K562 (cell line): ENCODE results near the gene TGFB2. TPM values are rescaled to one million over a fixed set of nuclear protein-coding genes. Genes with fewer than 3 reads are reported as not detected.

ENCODE experiments used
- DDX20 ChIP-seq: fragments of 450-650 bp; IDR thresholded peaks from 2 replicates; pipeline ENCODE4 v1.6.1; 2016; ENCODE audit warnings: missing genetic modification characterization, low read depth, mild to moderate bottlenecking, missing compliant biosample characterization, moderate library complexity
- GATA2 ChIP-seq: sonication (generic); formaldehyde crosslinking; IDR thresholded peaks from 2 replicates; pipeline ENCODE4 v1.4.0; 2020; ENCODE audit warnings: mild to moderate bottlenecking, missing genetic modification reagents
- KLF13 ChIP-seq: fragments of 450-650 bp; IDR thresholded peaks from 2 replicates; pipeline ENCODE4 v1.6.1; 2016; ENCODE audit warnings: missing genetic modification characterization, low read depth, mild to moderate bottlenecking, missing compliant biosample characterization, moderate library complexity, borderline replicate concordance
- RAD21 ChIP-seq, 2 experiments: fragments of 250-450 bp in 1 of 2; fragments of 450-650 bp in 1 of 2; sonication (Bioruptor Pico) in 1 of 2; formaldehyde crosslinking in 1 of 2; IDR thresholded peaks in 1 of 2; conservative IDR thresholded peaks in 1 of 2; 2 replicates each; pipeline versions ENCODE4 v1.4.0 to v1.8.0; 2020 to 2022; ENCODE audit warnings: mild to moderate bottlenecking in 2 of 2, moderate library complexity in 1 of 2
- SLC30A9 ChIP-seq: fragments of 250-450 bp; sonication (Bioruptor Pico); IDR thresholded peaks from 2 replicates; pipeline ENCODE4 v1.8.0; 2022; ENCODE audit warnings: mild to moderate bottlenecking, moderate library complexity
- ZBTB17 ChIP-seq: fragments of 450-650 bp; formaldehyde crosslinking; IDR thresholded peaks from 2 replicates; pipeline ENCODE4 v1.4.0; 2020; ENCODE audit warnings: mild to moderate bottlenecking
- ZNF384 ChIP-seq: IDR thresholded peaks from 2 replicates; pipeline ENCODE4 v1.6.1; 2012; ENCODE audit warnings: low read depth, low read length, improper control_type of control experiment
- polyA plus RNA-seq, 8 experiments: library from polyadenylated mRNA; depleted of rRNA in 4 of 8; stranded (reverse) in 5 of 8; unstranded in 3 of 8; fragments of >200 nt; fragmentation: Nextera tagmentation in 2 of 8; fragmentation: Illumina TruSeq in 1 of 8; extraction: Ambion mirVana in 2 of 8; extraction: Trizol in 1 of 8; gene quantifications; 2 replicates each; pipeline versions ENCODE4 v1.2.1 to v1.2.3, GENCODE V29; 2011 to 2014; ENCODE audit warnings: inconsistent platforms in 1 of 8, missing spikeins in 1 of 8
- total RNA-seq, 7 experiments: library from RNA; depleted of rRNA in 6 of 7; stranded (reverse); fragments of >200 nt in 6 of 7; fragmentation: Illumina TruSeq in 2 of 7; extraction: Trizol in 2 of 7; gene quantifications; 2 replicates each; pipeline versions ENCODE4 v1.2.1 to v1.2.3, GENCODE V29; 2011 to 2021; ENCODE audit warnings: low replicate concordance in 1 of 7
- TF ChIP-seq, protein P1 (sequence below): IDR thresholded peaks from 3 replicates; pipeline ENCODE4 v1.6.1; 2011; ENCODE audit warnings: borderline replicate concordance, mild to moderate bottlenecking; ENCODE audit not compliant: insufficient read length, insufficient read depth
- TF ChIP-seq, protein P2 (sequence below): fragments of 250-450 bp; sonication (Bioruptor Pico); IDR thresholded peaks from 2 replicates; pipeline ENCODE4 v1.8.0; 2021; ENCODE audit warnings: moderate library complexity, mild to moderate bottlenecking, inconsistent platforms
- TF ChIP-seq, protein P3 (sequence below), 2 experiments: fragments of 450-650 bp; formaldehyde crosslinking in 1 of 2; IDR thresholded peaks; 2 replicates each; pipeline versions ENCODE4 v1.4.0 to v1.6.1; 2014 to 2020; ENCODE audit warnings: mild to moderate bottlenecking in 2 of 2, borderline replicate concordance in 1 of 2, low read depth in 1 of 2
- TF ChIP-seq, protein P4 (sequence below): fragments of 250-450 bp; sonication (Bioruptor Pico); IDR thresholded peaks from 2 replicates; pipeline ENCODE4 v1.8.0; 2022; ENCODE audit warnings: inconsistent platforms
- TF ChIP-seq, protein P5 (sequence below), 2 experiments: IDR thresholded peaks in 1 of 2; conservative IDR thresholded peaks in 1 of 2; 2 replicates each; pipeline ENCODE4 v1.6.1; 2016; ENCODE audit warnings: low read depth in 2 of 2, mild to moderate bottlenecking in 1 of 2, missing compliant biosample characterization in 1 of 2, missing genetic modification characterization in 1 of 2, moderate library complexity in 1 of 2

The TGFB2 gene
- total and polyA plus RNA-seq, 9 of the 15 experiments (the other 6 are each of a cell fraction or from before 2014, with no cell fraction given): 0.03 to 0.41 (median 0.11) TPM; not detected in 3

DNA sequence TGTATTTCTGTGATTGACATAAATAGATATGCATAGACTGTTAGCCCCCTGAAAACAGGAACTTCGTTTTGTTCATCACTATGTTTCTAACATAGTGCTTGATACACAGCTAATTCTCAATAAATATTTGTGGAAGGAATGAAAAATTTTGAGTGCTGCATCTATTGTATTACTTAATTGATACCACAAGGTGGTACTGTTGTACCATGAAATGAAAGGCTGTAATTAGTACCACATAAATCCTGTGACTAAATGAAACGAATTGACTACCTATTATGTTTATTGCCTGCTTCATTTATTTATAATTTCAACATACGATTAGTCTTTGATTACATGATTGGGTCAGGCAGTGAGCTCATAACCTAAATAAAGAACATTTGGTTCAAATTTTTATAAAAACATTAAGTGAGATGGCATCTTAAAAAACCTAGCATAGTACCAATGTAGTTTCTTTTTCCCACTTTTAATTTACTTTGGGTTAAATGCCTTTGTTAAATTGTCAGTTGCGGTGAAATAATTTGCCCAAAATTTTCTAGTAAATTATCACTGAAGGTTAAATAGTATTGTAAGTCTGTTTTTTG is 15.0 kb upstream of the TGFB2 start (continued):
- TF ChIP-seq, protein P1, sequence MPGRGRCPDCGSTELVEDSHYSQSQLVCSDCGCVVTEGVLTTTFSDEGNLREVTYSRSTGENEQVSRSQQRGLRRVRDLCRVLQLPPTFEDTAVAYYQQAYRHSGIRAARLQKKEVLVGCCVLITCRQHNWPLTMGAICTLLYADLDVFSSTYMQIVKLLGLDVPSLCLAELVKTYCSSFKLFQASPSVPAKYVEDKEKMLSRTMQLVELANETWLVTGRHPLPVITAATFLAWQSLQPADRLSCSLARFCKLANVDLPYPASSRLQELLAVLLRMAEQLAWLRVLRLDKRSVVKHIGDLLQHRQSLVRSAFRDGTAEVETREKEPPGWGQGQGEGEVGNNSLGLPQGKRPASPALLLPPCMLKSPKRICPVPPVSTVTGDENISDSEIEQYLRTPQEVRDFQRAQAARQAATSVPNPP: no peak
- no peak for TF ChIP-seq KLF13 (tag)
- TF ChIP-seq, protein P2, sequence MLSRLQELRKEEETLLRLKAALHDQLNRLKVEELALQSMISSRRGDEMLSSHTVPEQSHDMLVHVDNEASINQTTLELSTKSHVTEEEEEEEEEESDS (CRISPR knock-in tag): no peak
- TF ChIP-seq, protein P3, sequence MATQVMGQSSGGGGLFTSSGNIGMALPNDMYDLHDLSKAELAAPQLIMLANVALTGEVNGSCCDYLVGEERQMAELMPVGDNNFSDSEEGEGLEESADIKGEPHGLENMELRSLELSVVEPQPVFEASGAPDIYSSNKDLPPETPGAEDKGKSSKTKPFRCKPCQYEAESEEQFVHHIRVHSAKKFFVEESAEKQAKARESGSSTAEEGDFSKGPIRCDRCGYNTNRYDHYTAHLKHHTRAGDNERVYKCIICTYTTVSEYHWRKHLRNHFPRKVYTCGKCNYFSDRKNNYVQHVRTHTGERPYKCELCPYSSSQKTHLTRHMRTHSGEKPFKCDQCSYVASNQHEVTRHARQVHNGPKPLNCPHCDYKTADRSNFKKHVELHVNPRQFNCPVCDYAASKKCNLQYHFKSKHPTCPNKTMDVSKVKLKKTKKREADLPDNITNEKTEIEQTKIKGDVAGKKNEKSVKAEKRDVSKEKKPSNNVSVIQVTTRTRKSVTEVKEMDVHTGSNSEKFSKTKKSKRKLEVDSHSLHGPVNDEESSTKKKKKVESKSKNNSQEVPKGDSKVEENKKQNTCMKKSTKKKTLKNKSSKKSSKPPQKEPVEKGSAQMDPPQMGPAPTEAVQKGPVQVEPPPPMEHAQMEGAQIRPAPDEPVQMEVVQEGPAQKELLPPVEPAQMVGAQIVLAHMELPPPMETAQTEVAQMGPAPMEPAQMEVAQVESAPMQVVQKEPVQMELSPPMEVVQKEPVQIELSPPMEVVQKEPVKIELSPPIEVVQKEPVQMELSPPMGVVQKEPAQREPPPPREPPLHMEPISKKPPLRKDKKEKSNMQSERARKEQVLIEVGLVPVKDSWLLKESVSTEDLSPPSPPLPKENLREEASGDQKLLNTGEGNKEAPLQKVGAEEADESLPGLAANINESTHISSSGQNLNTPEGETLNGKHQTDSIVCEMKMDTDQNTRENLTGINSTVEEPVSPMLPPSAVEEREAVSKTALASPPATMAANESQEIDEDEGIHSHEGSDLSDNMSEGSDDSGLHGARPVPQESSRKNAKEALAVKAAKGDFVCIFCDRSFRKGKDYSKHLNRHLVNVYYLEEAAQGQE (IDR thresholded peaks at IDR 0.05; ENCODE audit: borderline replicate concordance): peak; percentile 76
- TF ChIP-seq, protein P3 (CRISPR knock-in tag; IDR thresholded peaks at IDR 0.05; ENCODE audit: low read depth): no peak
- TF ChIP-seq ZNF384: no peak
- no peak for TF ChIP-seq DDX20
- TF ChIP-seq ZBTB17 (CRISPR knock-in tag): no peak
- TF ChIP-seq, protein P4, sequence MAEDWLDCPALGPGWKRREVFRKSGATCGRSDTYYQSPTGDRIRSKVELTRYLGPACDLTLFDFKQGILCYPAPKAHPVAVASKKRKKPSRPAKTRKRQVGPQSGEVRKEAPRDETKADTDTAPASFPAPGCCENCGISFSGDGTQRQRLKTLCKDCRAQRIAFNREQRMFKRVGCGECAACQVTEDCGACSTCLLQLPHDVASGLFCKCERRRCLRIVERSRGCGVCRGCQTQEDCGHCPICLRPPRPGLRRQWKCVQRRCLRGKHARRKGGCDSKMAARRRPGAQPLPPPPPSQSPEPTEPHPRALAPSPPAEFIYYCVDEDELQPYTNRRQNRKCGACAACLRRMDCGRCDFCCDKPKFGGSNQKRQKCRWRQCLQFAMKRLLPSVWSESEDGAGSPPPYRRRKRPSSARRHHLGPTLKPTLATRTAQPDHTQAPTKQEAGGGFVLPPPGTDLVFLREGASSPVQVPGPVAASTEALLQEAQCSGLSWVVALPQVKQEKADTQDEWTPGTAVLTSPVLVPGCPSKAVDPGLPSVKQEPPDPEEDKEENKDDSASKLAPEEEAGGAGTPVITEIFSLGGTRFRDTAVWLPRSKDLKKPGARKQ (CRISPR knock-in tag): no peak
- no peak for TF ChIP-seq GATA2 (CRISPR knock-in tag)
- TF ChIP-seq SLC30A9 (CRISPR knock-in tag): no peak
- TF ChIP-seq RAD21 (CRISPR knock-in tag; conservative IDR thresholded peaks at IDR 0.05 in 1 of 2, IDR thresholded peaks at IDR 0.05 in 1 of 2): peak; percentile 90 to 93
- TF ChIP-seq, protein P5, sequence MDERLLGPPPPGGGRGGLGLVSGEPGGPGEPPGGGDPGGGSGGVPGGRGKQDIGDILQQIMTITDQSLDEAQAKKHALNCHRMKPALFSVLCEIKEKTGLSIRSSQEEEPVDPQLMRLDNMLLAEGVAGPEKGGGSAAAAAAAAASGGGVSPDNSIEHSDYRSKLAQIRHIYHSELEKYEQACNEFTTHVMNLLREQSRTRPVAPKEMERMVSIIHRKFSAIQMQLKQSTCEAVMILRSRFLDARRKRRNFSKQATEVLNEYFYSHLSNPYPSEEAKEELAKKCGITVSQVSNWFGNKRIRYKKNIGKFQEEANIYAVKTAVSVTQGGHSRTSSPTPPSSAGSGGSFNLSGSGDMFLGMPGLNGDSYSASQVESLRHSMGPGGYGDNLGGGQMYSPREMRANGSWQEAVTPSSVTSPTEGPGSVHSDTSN (CRISPR knock-in tag; IDR thresholded peaks at IDR 0.05; ENCODE audit: low read depth): no peak
- TF ChIP-seq, protein P5 (tag; conservative IDR thresholded peaks at IDR 0.05; ENCODE audit: low read depth): peak; percentile 47
